Thyroid gland (tissue), 4 donors: Measurements from ENCODE around the gene NRM. TPM values are rescaled to one million over a fixed set of nuclear protein-coding genes. Genes with fewer than 3 reads are reported as not detected.
A peak's percentile ranks its signal among the peaks of the same experiment; 100 is the strongest.

ENCODE experiments used
- DNase-seq, 2 donors: peaks; one replicate each; pipeline ENCODE4 v3.0.0-alpha.2; 2019
- H3K27ac ChIP-seq, 3 donors: fragments of 200-600 bp; sonication (generic); 1 replicate in 2 of 3; 2 replicates in 1 of 3; pipeline ENCODE4 v1.5.1; 2016 to 2019; ENCODE audit warnings: mild to moderate bottlenecking in 1 of 3, moderate library complexity in 1 of 3
- H3K27me3 ChIP-seq: fragments of 200-600 bp; sonication (generic); one replicate; pipeline ENCODE4 v1.5.1; 2019
- H3K36me3 ChIP-seq, 2 donors: fragments of 200-600 bp; sonication (generic); one replicate each; pipeline ENCODE4 v1.5.1; 2016 to 2019
- H3K4me1 ChIP-seq, 2 donors: fragments of 200-600 bp; sonication (generic); one replicate each; pipeline ENCODE4 v1.5.1; 2017 to 2019
- H3K4me3 ChIP-seq, 3 donors: fragments of 200-600 bp; sonication (generic); replicated peaks in 1 of 3; 1 replicate in 2 of 3; 2 replicates in 1 of 3; pipeline ENCODE4 v1.5.1; 2016; ENCODE audit warnings: mild to moderate bottlenecking in 1 of 3
- H3K9me3 ChIP-seq: fragments of 200-600 bp; sonication (generic); one replicate; pipeline ENCODE4 v1.5.1; 2017
- CTCF ChIP-seq, 6 experiments: fragments of 200-600 bp in 3 of 6; fragments of 450-650 bp in 3 of 6; sonication (generic) in 3 of 6; IDR thresholded peaks; one replicate each; pipeline ENCODE4 v1.5.1; 2016 to 2019; ENCODE audit warnings: antibody characterized with exemption in 6 of 6, mild to moderate bottlenecking in 2 of 6, inconsistent platforms in 1 of 6, moderate library complexity in 1 of 6
- POLR2A ChIP-seq, 2 donors: fragments of 450-650 bp; IDR thresholded peaks; one replicate each; pipeline ENCODE4 v1.6.1; 2017; ENCODE audit warnings: antibody characterized with exemption in 2 of 2, mild to moderate bottlenecking in 2 of 2, moderate library complexity in 1 of 2
- WGBS, 2 donors: methylation state at CpG; one replicate each; pipeline ENCODE4 v1.1.5; 2017; 5-methylcytosine and 5-hydroxymethylcytosine counted together
- intact Hi-C: fragments of 100-400 bp; cut with DNase I; formaldehyde crosslinking; loops from one replicate; pipeline ENCODE4 v1.15.1; 2023
- total RNA-seq, 4 donors: library from RNA; depleted of rRNA; stranded (reverse); fragments of >200 nt; gene quantifications; one replicate each; pipeline ENCODE4 v1.2.3, GENCODE V29; 2016

The NRM gene
- total RNA-seq, 4 donors from 2014 or later: 3.5 to 8.3 (median 5.7) TPM

GRCh38 chr6:30732237-30732943 lies 41.6 kb upstream of the NRM start:
- Histone ChIP-seq H3K4me1 (peaks cover 3 to 8% of the 10 kb centered on the region in 2 donors), H3K9me3 (no peaks in the 10 kb centered on the region), H3K36me3 (peaks cover 51 to 66% of the 10 kb centered on the region in 2 donors), H3K27me3 (no peaks in the 10 kb centered on the region), H3K4me3 (no peak overlapping the region), H3K27ac (no peak overlapping the region)
- DNase-seq: no peak
- WGBS, 2 donors: 96 to 98% methylated on average over 12 of the region's 12 CpGs
- no peak for TF ChIP-seq POLR2A (IDR thresholded peaks at IDR 0.05)
- no peak for TF ChIP-seq CTCF (IDR thresholded peaks at IDR 0.05)
- intact Hi-C loops: no loop called here

- whole genome bisulfite sequencing, 2 donors: 43 to 47% methylated on average over 27 to 30 of the region's 30 CpGs
- Histone ChIP-seq H3K27ac (peak overlapping the region in 2 of 3 donors; percentile 35 to 47), H3K36me3 (peaks cover 51 to 58% of the 10 kb centered on the region in 2 donors), H3K27me3 (no peaks in the 10 kb centered on the region), H3K4me3 (no peak overlapping the region), H3K9me3 (no peaks in the 10 kb centered on the region), H3K4me1 (peaks cover 2 to 3% of the 10 kb centered on the region in 2 donors)
- TF ChIP-seq CTCF (IDR thresholded peaks at IDR 0.05) (peak in 5 of 6 experiments; percentile 47 to 84 (median 80)), POLR2A (IDR thresholded peaks at IDR 0.05) (no peak)
- intact Hi-C loops: no loop called here
- DNase-seq: peak; percentile 87 to 90
These were observed 40.0 kb upstream of the NRM start for GRCh38 chr6:30730601-30731435.

GRCh38 chr6:30727920-30728553 lies 37.3 kb upstream of the NRM start:
- Histone ChIP-seq H3K27ac (peak overlapping the region in 1 of 3 donors; percentile 38), H3K4me1 (peaks cover 3 to 5% of the 10 kb centered on the region in 2 donors), H3K4me3 (no peak overlapping the region), H3K9me3 (no peaks in the 10 kb centered on the region), H3K27me3 (no peaks in the 10 kb centered on the region), H3K36me3 (peaks cover 58 to 64% of the 10 kb centered on the region in 2 donors)
- no peak for DNase-seq
- 76 to 78% methylated on average over 7 of the region's 7 CpGs for WGBS, 2 donors
- no peak for TF ChIP-seq CTCF (IDR thresholded peaks at IDR 0.05)
- TF ChIP-seq POLR2A (IDR thresholded peaks at IDR 0.05): no peak
- intact Hi-C loops: no loop called here

GRCh38 chr6:30726506-30727413 lies 36.0 kb upstream of the NRM start:
- H3K27ac ChIP-seq: peak overlapping the region in 2 of 3 donors; percentile 32 to 38
- intact Hi-C loops: no loop called here
- WGBS, 2 donors: 92 to 94% methylated on average over 11 of the region's 11 CpGs

More at GRCh38 chr6:30726506-30727413, 36.0 kb upstream of the NRM start:
- Histone ChIP-seq H3K4me1 (peaks cover 11 to 18% of the 10 kb centered on the region in 2 donors), H3K27me3 (no peaks in the 10 kb centered on the region), H3K9me3 (no peaks in the 10 kb centered on the region), H3K4me3 (no peak overlapping the region), H3K36me3 (peaks cover 62 to 63% of the 10 kb centered on the region in 2 donors)
- no peak for DNase-seq
- no peak for TF ChIP-seq CTCF (IDR thresholded peaks at IDR 0.05)
